PC-9 (cell line): ENCODE data around the gene PLD5.

Experiments
- EZH2 ChIP-seq: fragments of 200-600 bp; sonication (generic); IDR thresholded peaks from 2 replicates; pipeline ENCODE4 v1.8.0; 2017; ENCODE audit warnings: antibody characterized with exemption, low read depth
- TF ChIP-seq, protein P1 (sequence below): fragments of 200-600 bp; sonication (generic); conservative IDR thresholded peaks from 2 replicates; pipeline ENCODE4 v1.6.1; 2017; ENCODE audit warnings: mixed run types, antibody characterized with exemption, mild to moderate bottlenecking, moderate library complexity

DNA sequence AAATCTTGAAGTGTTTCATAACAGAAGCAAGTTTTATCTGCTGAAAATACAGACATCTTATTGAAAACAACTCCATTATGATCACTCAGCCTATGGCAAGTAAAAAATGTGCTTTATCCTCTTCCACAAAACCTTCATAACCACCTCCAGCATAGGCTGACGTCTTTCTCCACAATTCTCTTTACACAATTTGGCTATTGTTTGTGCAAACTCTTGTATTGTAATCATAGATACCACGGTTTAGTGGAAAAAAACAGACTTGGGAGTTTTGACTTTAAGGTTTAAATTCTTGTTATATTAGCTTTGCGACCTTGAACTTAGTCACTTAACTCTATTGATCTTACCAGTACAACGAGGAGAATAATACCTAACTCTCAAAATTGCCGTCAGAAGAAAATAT lies 126.1 kb downstream of the PLD5 start:
- TF ChIP-seq, protein P1, sequence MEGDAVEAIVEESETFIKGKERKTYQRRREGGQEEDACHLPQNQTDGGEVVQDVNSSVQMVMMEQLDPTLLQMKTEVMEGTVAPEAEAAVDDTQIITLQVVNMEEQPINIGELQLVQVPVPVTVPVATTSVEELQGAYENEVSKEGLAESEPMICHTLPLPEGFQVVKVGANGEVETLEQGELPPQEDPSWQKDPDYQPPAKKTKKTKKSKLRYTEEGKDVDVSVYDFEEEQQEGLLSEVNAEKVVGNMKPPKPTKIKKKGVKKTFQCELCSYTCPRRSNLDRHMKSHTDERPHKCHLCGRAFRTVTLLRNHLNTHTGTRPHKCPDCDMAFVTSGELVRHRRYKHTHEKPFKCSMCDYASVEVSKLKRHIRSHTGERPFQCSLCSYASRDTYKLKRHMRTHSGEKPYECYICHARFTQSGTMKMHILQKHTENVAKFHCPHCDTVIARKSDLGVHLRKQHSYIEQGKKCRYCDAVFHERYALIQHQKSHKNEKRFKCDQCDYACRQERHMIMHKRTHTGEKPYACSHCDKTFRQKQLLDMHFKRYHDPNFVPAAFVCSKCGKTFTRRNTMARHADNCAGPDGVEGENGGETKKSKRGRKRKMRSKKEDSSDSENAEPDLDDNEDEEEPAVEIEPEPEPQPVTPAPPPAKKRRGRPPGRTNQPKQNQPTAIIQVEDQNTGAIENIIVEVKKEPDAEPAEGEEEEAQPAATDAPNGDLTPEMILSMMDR, result no peak
- TF ChIP-seq EZH2, result no peak
